HCT116 (cell line): ENCODE results near the gene APOBEC3C. TPM values are rescaled to one million over a fixed set of nuclear protein-coding genes. Genes with fewer than 3 reads are reported as not detected.

Source experiments
- ATAC-seq: fragments of 200-7000 bp; cut with Tn5 transposase; 2 replicates; pipeline ENCODE4 v1.9.1; 2020; ENCODE audit warnings: mild to moderate bottlenecking, moderate library complexity
- BruUV-seq: library from RNA; stranded (reverse); fragments of 400-500 nt; replicated peaks from 2 replicates; lab custom pipeline; 2021; lab: Mats Ljungman, UMichigan
- CTCF ChIA-PET: fragments of 300-600 bp; sonication (Branson Sonifier 250); formaldehyde crosslinking; loops from one replicate; lab custom pipeline; 2021; ENCODE audit warnings: antibody characterized with exemption; lab: Charles Lee
- POLR2A ChIA-PET: fragments of 300-600, 350-600 bp; sonication (Branson Sonifier 250); formaldehyde crosslinking; loops from one replicate; lab custom pipeline; 2021; ENCODE audit warnings: antibody characterized with exemption; lab: Charles Lee
- RAD21 ChIA-PET, 2 experiments: fragments of 300-600 bp; sonication (Branson Sonifier 250); formaldehyde crosslinking; loops; one replicate each; lab custom pipeline; 2023; ENCODE audit warnings: low total read pairs in 2 of 2; ENCODE audit not compliant: uncharacterized antibody in 2 of 2, unreplicated experiment in 2 of 2, low non-redundant PET in 1 of 2; lab: Charles Lee
- DNase-seq: peaks from one replicate; pipeline ENCODE4 v3.0.0-alpha.2; 2010; ENCODE audit warnings: low read depth, low spot score
- H2AFZ ChIP-seq: fragments of 200-600 bp; shearing (Covaris generic), sonication (generic); 2 replicates; pipeline ENCODE4 v1.6.1; 2017; ENCODE audit warnings: low read depth, mixed run types, mixed read lengths, antibody characterized with exemption, low read length; ENCODE audit not compliant: poor library complexity, severe bottlenecking
- H3K27ac ChIP-seq: 2 replicates; pipeline ENCODE4 v1.5.1; 2012; ENCODE audit warnings: low read depth, low read length
- H3K27me3 ChIP-seq: fragments of 200-600 bp; sonication (generic); 2 replicates; pipeline ENCODE4 v1.6.1; 2016; ENCODE audit warnings: mixed run types, low read length, mixed read lengths; ENCODE audit not compliant: insufficient read depth
- H3K36me3 ChIP-seq, 2 experiments: fragments of 200-500 bp in 1 of 2; fragments of 200-600 bp in 1 of 2; sonication (Bioruptor generic) in 1 of 2; sonication (generic) in 1 of 2; 2 replicates each; pipeline versions ENCODE4 v1.5.1 to v1.6.1; 2014 to 2016; ENCODE audit warnings: low read length in 2 of 2, inconsistent platforms in 1 of 2, mixed read lengths in 1 of 2, mixed run types in 1 of 2; ENCODE audit not compliant: insufficient read depth in 2 of 2, control insufficient read depth in 1 of 2
- H3K4me1 ChIP-seq, 2 experiments: fragments of 200-600 bp in 1 of 2; sonication (generic) in 1 of 2; 2 replicates each; pipeline versions ENCODE4 v1.5.1 to v1.6.1; 2012 to 2017; ENCODE audit warnings: low read length in 2 of 2, inconsistent platforms in 1 of 2, mild to moderate bottlenecking in 1 of 2, mixed read lengths in 1 of 2, mixed run types in 1 of 2, moderate library complexity in 1 of 2; ENCODE audit not compliant: insufficient read depth in 2 of 2, control insufficient read depth in 1 of 2
- H3K4me2 ChIP-seq: fragments of 200-600 bp; sonication (generic); 2 replicates; pipeline ENCODE4 v1.6.1; 2017; ENCODE audit warnings: mixed run types, low read length, mixed read lengths
- H3K4me3 ChIP-seq, 2 experiments: fragments of 200-600 bp in 1 of 2; sonication (generic) in 1 of 2; replicated peaks in 1 of 2; 2 replicates each; pipeline ENCODE4 v1.5.1; 2011 to 2016; ENCODE audit warnings: low read length in 2 of 2, control low read depth in 1 of 2, low read depth in 1 of 2, mild to moderate bottlenecking in 1 of 2, mixed read lengths in 1 of 2, mixed run types in 1 of 2
- H3K79me2 ChIP-seq: fragments of 200-600 bp; sonication (generic); 2 replicates; pipeline ENCODE4 v1.6.1; 2017; ENCODE audit warnings: mild to moderate bottlenecking, mixed run types, low read length, moderate library complexity, mixed read lengths; ENCODE audit not compliant: insufficient read depth
- H3K9ac ChIP-seq: fragments of 200-600 bp; sonication (generic); 2 replicates; pipeline ENCODE4 v1.6.1; 2016; ENCODE audit warnings: low read length, mixed read lengths
- H3K9me2 ChIP-seq: fragments of 200-600 bp; sonication (generic), shearing (Covaris generic); 2 replicates; pipeline ENCODE4 v1.6.1; 2017; ENCODE audit warnings: mixed run types, mild to moderate bottlenecking, moderate library complexity; ENCODE audit not compliant: insufficient read depth
- H3K9me3 ChIP-seq, 2 experiments: fragments of 200-500 bp in 1 of 2; fragments of 200-600 bp in 1 of 2; sonication (Bioruptor generic) in 1 of 2; sonication (generic) in 1 of 2; 2 replicates each; pipeline ENCODE4 v1.6.1; 2014 to 2017; ENCODE audit warnings: low read length in 2 of 2, mixed read lengths in 2 of 2, inconsistent platforms in 1 of 2, low read depth in 1 of 2, mild to moderate bottlenecking in 1 of 2, mixed run types in 1 of 2, moderate library complexity in 1 of 2; ENCODE audit not compliant: control insufficient read depth in 1 of 2, insufficient read depth in 1 of 2
- H4K20me1 ChIP-seq: fragments of 200-600 bp; sonication (generic), shearing (Covaris generic); 2 replicates; pipeline ENCODE4 v1.6.1; 2017; ENCODE audit warnings: mixed run types, mild to moderate bottlenecking, moderate library complexity; ENCODE audit not compliant: insufficient read depth
- EZH2phosphoT487 ChIP-seq: fragments of 200-600 bp; IDR thresholded peaks from 2 replicates; pipeline ENCODE4 v1.6.1; 2018; ENCODE audit warnings: antibody characterized with exemption, borderline replicate concordance
- FOSL1 ChIP-seq: IDR thresholded peaks from 2 replicates; pipeline ENCODE4 v1.6.1; 2012; ENCODE audit warnings: low read depth
- POLR2AphosphoS5 ChIP-seq: IDR thresholded peaks from 2 replicates; pipeline ENCODE4 v1.6.1; 2011; ENCODE audit warnings: mild to moderate bottlenecking, low read depth, low read length, moderate library complexity
- RAD21 ChIP-seq: IDR thresholded peaks from 2 replicates; pipeline ENCODE4 v1.6.1; 2012; ENCODE audit warnings: low read depth, mild to moderate bottlenecking
- SRF ChIP-seq: IDR thresholded peaks from 2 replicates; pipeline ENCODE4 v1.6.1; 2012; ENCODE audit warnings: low read depth
- TCF7L2 ChIP-seq: IDR thresholded peaks from 2 replicates; pipeline ENCODE4 v1.7.0; 2011; ENCODE audit warnings: borderline replicate concordance, inconsistent platforms; ENCODE audit not compliant: insufficient read depth, insufficient read length; ENCODE audit errors: extremely low read depth
- YY1 ChIP-seq: IDR thresholded peaks from 2 replicates; pipeline ENCODE4 v1.6.1; 2011; ENCODE audit warnings: low read length, low read depth, moderate library complexity, mild to moderate bottlenecking; ENCODE audit not compliant: insufficient replicate concordance; ENCODE audit errors: extremely low read depth
- ZFX ChIP-seq: fragments of 450-650 bp; IDR thresholded peaks from 2 replicates; pipeline ENCODE4 v1.6.1; 2017
- intact Hi-C: fragments of 100-400 bp; cut with micrococcal nuclease; formaldehyde crosslinking; loops from 2 replicates; pipeline ENCODE4 v1.10.0; 2022
- total RNA-seq: library from RNA; stranded (reverse); gene quantifications from one replicate; pipeline ENCODE4 v1.2.1, GENCODE V29; 2021; ENCODE audit not compliant: unreplicated experiment
- TF ChIP-seq, protein P1 (sequence below), 3 experiments: fragments of 200-600 bp in 1 of 3; sonication (generic) in 1 of 3; IDR thresholded peaks in 2 of 3; conservative IDR thresholded peaks in 1 of 3; 2 replicates each; pipeline ENCODE4 v1.5.1; 2012 to 2017; ENCODE audit warnings: low read depth in 2 of 3, low read length in 2 of 3, antibody characterized with exemption in 1 of 3, borderline replicate concordance in 1 of 3, control low read depth in 1 of 3, mild to moderate bottlenecking in 1 of 3, mixed read lengths in 1 of 3, mixed run types in 1 of 3, moderate library complexity in 1 of 3; ENCODE audit not compliant: insufficient read depth in 1 of 3
- TF ChIP-seq, protein P2 (sequence below): IDR thresholded peaks from 2 replicates; pipeline ENCODE4 v1.6.1; 2011; ENCODE audit warnings: mild to moderate bottlenecking, low read length, moderate library complexity; ENCODE audit not compliant: insufficient replicate concordance; ENCODE audit errors: extremely low read depth
- TF ChIP-seq, protein P3 (sequence below): IDR thresholded peaks from 2 replicates; pipeline ENCODE4 v1.6.1; 2012

Gene APOBEC3C
- total RNA-seq, 1 experiment from 2014 or later: 40.2 TPM

DNA sequence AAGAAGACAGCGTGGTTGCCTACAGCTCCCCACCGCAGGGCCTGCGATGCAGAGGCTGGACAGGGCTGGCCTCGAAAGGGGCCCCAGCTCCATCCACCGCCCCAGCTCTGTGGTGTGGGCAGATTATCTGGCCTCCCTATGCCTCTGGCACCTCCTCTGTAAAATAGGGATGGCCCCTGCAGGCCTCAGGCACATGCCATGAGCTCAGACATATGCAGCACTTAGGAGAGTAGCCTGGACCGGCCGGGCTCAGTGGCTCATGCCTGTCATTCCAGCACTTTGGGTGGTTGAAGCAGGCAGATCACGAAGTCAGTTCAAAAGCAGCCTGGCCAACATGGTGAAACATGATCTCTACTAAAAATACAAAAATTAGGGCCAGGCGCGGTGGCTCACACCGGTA lies 14.2 kb downstream of the APOBEC3C start:
- CTCF ChIA-PET: no interaction called here
- RAD21 ChIA-PET: no interaction called here
- POLR2A ChIA-PET: no interaction called here

More for the DNA sequence above, 14.2 kb downstream of the APOBEC3C start:
- no peak overlapping the region for H3K4me2 ChIP-seq
- H3K79me2 ChIP-seq: no peaks in the 10 kb centered on the region
- H3K27me3 ChIP-seq: no peaks in the 10 kb centered on the region
- no TSS peak for BruUV-seq
- intact Hi-C loops: no loop called here
- DNase-seq (no peak), ATAC-seq (no peak)
- no peaks in the 10 kb centered on the region for H3K36me3 ChIP-seq
- H3K27ac ChIP-seq: no peak overlapping the region
- H3K4me1 ChIP-seq: no peaks in the 10 kb centered on the region
- H2AFZ ChIP-seq: no peak overlapping the region
- no peaks in the 10 kb centered on the region for H3K9me3 ChIP-seq
- H3K4me3 ChIP-seq: no peak overlapping the region
- TF ChIP-seq, protein P1, sequence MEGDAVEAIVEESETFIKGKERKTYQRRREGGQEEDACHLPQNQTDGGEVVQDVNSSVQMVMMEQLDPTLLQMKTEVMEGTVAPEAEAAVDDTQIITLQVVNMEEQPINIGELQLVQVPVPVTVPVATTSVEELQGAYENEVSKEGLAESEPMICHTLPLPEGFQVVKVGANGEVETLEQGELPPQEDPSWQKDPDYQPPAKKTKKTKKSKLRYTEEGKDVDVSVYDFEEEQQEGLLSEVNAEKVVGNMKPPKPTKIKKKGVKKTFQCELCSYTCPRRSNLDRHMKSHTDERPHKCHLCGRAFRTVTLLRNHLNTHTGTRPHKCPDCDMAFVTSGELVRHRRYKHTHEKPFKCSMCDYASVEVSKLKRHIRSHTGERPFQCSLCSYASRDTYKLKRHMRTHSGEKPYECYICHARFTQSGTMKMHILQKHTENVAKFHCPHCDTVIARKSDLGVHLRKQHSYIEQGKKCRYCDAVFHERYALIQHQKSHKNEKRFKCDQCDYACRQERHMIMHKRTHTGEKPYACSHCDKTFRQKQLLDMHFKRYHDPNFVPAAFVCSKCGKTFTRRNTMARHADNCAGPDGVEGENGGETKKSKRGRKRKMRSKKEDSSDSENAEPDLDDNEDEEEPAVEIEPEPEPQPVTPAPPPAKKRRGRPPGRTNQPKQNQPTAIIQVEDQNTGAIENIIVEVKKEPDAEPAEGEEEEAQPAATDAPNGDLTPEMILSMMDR (IDR thresholded peaks at IDR 0.05 in 2 of 3, conservative IDR thresholded peaks at IDR 0.05 in 1 of 3; ENCODE audit: borderline replicate concordance in 1 of 3, insufficient read depth in 1 of 3, low read depth in 2 of 3, low read length in 2 of 3): no peak
- TF ChIP-seq YY1: no peak
- TF ChIP-seq FOSL1: no peak
- no peak for TF ChIP-seq ZFX
- TF ChIP-seq, protein P2, sequence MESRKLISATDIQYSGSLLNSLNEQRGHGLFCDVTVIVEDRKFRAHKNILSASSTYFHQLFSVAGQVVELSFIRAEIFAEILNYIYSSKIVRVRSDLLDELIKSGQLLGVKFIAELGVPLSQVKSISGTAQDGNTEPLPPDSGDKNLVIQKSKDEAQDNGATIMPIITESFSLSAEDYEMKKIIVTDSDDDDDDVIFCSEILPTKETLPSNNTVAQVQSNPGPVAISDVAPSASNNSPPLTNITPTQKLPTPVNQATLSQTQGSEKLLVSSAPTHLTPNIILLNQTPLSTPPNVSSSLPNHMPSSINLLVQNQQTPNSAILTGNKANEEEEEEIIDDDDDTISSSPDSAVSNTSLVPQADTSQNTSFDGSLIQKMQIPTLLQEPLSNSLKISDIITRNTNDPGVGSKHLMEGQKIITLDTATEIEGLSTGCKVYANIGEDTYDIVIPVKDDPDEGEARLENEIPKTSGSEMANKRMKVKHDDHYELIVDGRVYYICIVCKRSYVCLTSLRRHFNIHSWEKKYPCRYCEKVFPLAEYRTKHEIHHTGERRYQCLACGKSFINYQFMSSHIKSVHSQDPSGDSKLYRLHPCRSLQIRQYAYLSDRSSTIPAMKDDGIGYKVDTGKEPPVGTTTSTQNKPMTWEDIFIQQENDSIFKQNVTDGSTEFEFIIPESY: no peak
- TF ChIP-seq, protein P3, sequence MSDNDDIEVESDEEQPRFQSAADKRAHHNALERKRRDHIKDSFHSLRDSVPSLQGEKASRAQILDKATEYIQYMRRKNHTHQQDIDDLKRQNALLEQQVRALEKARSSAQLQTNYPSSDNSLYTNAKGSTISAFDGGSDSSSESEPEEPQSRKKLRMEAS: no peak
- no peak for TF ChIP-seq RAD21
- TF ChIP-seq EZH2phosphoT487: no peak
- TF ChIP-seq TCF7L2: no peak
- no peak for TF ChIP-seq SRF
- TF ChIP-seq POLR2AphosphoS5: no peak
- no peak overlapping the region for H3K9ac ChIP-seq
- H3K9me2 ChIP-seq: no peaks in the 10 kb centered on the region
- no peaks in the 10 kb centered on the region for H4K20me1 ChIP-seq
